ENCODE measurements around the gene FAM13A. TPM values are rescaled to one million over a fixed set of nuclear protein-coding genes. Genes with fewer than 3 reads are reported as not detected.

Gene FAM13A
- total and polyA plus RNA-seq, 11 donors: 3.7 to 30.4 (median 11.5) TPM

DNA sequence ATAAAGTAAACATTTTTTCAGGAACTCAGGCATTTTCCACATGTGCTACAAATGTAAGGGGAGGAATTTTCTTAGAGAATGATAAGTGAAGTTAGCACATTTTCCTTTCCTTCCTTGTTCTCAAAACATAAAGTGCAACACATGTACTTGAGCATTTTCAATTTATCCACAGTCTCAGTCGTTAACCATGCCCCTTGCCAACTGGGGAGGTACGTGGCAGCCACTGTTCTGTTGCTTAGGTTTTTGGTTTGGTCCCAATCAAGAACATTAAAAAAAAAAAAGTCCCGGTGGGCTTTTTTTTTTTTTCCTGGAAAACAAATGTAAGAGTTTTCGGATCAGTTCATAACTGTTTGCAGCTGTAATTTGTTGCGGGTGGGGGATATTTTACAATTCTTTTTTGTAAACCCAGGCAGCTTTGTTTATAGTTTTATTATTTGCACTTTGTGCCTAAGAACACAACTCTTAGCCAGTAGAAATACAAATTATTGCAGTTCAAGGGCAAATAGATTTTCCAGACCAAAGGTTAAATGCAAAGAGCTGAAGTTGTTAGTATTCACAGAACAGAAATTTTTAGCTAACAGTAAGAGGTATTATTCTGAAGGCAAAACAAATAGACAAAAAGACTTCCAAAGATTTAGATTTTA lies 247.3 kb downstream of the FAM13A start:
- intact Hi-C loops (cut with DNase I): loop anchor here in 1 of 10 donors (10.0 kb wide), 1 partner anchor 105 kb away; no protein-coding TSS in a partner anchor
- H3K4me3 ChIP-seq: peak overlapping the region in 2 of 12 donors; percentile 6 to 11
- H3K27ac ChIP-seq: peak overlapping the region in 2 of 12 donors; percentile 19 to 63
- DNase-seq (no peak), ATAC-seq (peak; percentile 43 to 59 (median 44))
- no peaks in the 10 kb centered on the region for H3K9me3 ChIP-seq
- no peaks in the 10 kb centered on the region for H3K27me3 ChIP-seq
- TF ChIP-seq, protein P1, sequence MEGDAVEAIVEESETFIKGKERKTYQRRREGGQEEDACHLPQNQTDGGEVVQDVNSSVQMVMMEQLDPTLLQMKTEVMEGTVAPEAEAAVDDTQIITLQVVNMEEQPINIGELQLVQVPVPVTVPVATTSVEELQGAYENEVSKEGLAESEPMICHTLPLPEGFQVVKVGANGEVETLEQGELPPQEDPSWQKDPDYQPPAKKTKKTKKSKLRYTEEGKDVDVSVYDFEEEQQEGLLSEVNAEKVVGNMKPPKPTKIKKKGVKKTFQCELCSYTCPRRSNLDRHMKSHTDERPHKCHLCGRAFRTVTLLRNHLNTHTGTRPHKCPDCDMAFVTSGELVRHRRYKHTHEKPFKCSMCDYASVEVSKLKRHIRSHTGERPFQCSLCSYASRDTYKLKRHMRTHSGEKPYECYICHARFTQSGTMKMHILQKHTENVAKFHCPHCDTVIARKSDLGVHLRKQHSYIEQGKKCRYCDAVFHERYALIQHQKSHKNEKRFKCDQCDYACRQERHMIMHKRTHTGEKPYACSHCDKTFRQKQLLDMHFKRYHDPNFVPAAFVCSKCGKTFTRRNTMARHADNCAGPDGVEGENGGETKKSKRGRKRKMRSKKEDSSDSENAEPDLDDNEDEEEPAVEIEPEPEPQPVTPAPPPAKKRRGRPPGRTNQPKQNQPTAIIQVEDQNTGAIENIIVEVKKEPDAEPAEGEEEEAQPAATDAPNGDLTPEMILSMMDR (IDR thresholded peaks at IDR 0.05): no peak
- TF ChIP-seq POLR2A (IDR thresholded peaks at IDR 0.05): no peak
- peaks cover 0 to 58% (median 36%) of the 10 kb centered on the region in 12 donors for H3K4me1 ChIP-seq
- H3K36me3 ChIP-seq: no peaks in the 10 kb centered on the region
- WGBS, 4 donors: 55 to 62% (median 59%) methylated on average over 5 of the region's 5 CpGs

DNA sequence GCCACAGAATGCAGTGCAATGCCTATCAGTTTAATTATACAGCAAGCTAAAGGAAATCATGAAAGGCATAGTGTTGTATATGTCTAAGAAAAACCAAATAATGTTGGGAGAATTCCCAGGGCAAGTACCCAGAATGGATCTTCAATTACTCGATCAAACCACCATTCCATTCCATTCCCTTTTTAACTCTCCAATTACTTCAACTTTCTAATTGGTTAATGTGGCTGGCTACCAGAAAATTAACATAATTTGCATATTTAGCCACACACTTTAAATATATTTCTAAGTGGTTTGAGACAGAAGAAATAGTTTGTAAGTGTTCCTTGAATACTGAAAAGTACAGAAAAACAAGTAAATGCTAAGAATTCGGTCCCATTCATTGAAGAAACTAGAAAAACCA lies 247.9 kb downstream of the FAM13A start:
- Histone ChIP-seq H3K4me1 (peaks cover 0 to 58% (median 30%) of the 10 kb centered on the region in 12 donors), H3K27ac (peak overlapping the region in 1 of 12 donors; percentile 63), H3K9me3 (no peaks in the 10 kb centered on the region), H3K27me3 (no peaks in the 10 kb centered on the region), H3K36me3 (no peaks in the 10 kb centered on the region), H3K4me3 (peak overlapping the region in 1 of 12 donors; percentile 11)
- intact Hi-C loops (cut with DNase I): loop anchor here in 1 of 10 donors (10.0 kb wide), 1 partner anchor 104 kb away; no protein-coding TSS in a partner anchor
- no peak for ATAC-seq
- WGBS, 4 donors: 82 to 89% (median 84%) methylated on average over 2 of the region's 2 CpGs
- no peak for DNase-seq
- TF ChIP-seq, protein P1 (IDR thresholded peaks at IDR 0.05): no peak
- no peak for TF ChIP-seq POLR2A (IDR thresholded peaks at IDR 0.05)

DNA sequence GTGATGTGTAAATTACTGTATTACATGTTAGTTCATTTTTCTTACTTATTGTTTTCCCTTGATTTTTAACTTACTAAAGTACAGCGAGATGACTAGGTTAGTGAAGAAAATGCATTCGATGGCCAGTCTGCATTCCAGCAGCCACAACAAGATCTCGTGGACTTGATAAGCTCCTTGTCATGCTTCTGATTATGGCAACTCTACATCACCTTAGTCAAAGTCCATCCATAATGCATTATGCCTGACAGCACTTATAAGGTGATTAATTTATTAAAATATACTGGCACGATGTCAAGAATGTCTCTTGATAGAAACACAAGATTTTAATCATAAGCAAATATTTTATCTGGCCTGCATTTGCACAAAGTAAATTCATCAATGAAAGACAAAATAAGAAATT lies 249.5 kb downstream of the FAM13A start:
- Histone ChIP-seq H3K4me3 (no peak overlapping the region), H3K4me1 (peaks cover 0 to 71% (median 29%) of the 10 kb centered on the region in 12 donors), H3K27me3 (no peaks in the 10 kb centered on the region), H3K27ac (no peak overlapping the region), H3K9me3 (no peaks in the 10 kb centered on the region), H3K36me3 (no peaks in the 10 kb centered on the region)
- TF ChIP-seq, protein P1 (IDR thresholded peaks at IDR 0.05): no peak
- TF ChIP-seq POLR2A (IDR thresholded peaks at IDR 0.05): no peak
- DNase-seq (no peak), ATAC-seq (no peak)
- WGBS, 4 donors: 58 to 74% (median 63%) methylated on average over 4 of the region's 4 CpGs
- intact Hi-C loops (cut with DNase I): loop anchor here in 1 of 10 donors (10.0 kb wide), 1 partner anchor 103 kb away; no protein-coding TSS in a partner anchor

GRCh38 chr4:88804234-88804633 lies 252.8 kb downstream of the FAM13A start:
- no peak for DNase-seq
- H3K4me3 ChIP-seq: no peak overlapping the region
- H3K36me3 ChIP-seq: peaks cover 0 to 6% (median 0%) of the 10 kb centered on the region in 9 donors
- intact Hi-C loops (cut with DNase I): loop anchor here in 1 of 10 donors (10.0 kb wide), 1 partner anchor 99 kb away; no protein-coding TSS in a partner anchor
- WGBS, 4 donors: 98 to 99% (median 98%) methylated on average over 2 of the region's 2 CpGs
- no peaks in the 10 kb centered on the region for H3K9me3 ChIP-seq
- peaks cover 0 to 47% (median 16%) of the 10 kb centered on the region in 12 donors for H3K4me1 ChIP-seq
- TF ChIP-seq, protein P1 (IDR thresholded peaks at IDR 0.05): no peak
- no peak for TF ChIP-seq POLR2A (IDR thresholded peaks at IDR 0.05)
- no peak for ATAC-seq
- H3K27me3 ChIP-seq: no peaks in the 10 kb centered on the region
- H3K27ac ChIP-seq: peak overlapping the region in 5 of 12 donors; percentile 29 to 74 (median 38)

Data from heart left ventricle (tissue), 16 donors.